ENCODE results near the gene TTYH2.

The TTYH2 gene

DNA sequence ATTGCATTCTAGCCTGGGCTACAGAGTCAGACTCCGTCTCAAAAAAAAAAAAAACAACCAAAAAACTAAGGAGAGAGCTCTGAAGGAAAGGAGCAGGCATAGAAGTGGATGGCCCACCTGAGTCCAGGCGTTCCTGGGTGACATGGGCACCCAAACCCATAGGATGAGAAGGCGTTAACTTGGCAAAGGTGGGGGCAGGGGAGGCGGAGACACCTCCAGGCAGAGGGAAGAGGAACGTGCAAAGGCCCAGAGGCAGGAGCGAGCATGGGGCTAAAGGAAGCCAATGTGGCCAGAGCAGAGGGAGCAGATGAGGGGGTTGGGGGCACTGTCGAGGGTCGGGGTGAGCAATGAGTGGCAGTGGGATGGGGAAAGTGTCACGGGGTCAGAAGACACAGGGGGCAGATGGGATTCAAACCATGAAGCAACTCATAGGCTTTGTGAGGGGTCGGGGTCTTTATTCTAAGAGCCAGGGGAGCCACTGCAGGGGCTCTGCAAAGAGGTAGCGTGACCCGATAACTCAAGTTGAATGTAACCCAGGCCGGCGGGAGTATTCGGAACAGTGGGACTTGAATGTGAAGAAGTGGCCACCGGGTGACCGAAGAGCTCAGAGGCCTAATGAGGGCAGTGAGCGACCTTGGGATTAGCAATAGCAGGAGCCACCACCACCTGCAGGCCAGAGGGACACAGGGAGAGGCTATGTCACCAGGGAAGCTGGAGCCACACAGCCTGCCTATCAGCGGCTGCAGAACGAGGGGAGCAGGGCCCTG lies 11.8 kb downstream of the TTYH2 start:
- in situ Hi-C loops (cut with HindIII; ENCODE audit: low sequenced_read_pairs), result no loop called here

DNA sequence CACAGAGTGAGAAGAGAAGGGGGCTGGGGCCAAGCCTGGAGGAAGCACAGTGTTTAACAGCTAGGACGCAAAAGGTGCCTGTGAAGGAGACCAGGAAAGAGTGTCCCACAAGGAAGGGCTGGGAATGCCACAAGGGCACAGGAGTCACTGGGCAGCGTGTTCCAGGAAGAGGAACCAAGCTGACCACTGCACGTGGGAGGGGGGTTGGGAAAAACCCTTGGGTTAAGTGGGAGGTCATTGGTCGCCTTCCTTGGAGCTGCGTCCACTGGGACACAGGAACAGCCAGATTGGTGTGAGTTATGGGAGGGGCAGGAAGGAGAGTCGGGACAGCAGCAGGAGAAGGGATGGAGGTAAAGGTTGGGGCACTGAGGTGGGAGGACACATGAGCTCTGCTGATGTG lies 12.9 kb downstream of the TTYH2 start:
- TF ChIP-seq, protein P1, sequence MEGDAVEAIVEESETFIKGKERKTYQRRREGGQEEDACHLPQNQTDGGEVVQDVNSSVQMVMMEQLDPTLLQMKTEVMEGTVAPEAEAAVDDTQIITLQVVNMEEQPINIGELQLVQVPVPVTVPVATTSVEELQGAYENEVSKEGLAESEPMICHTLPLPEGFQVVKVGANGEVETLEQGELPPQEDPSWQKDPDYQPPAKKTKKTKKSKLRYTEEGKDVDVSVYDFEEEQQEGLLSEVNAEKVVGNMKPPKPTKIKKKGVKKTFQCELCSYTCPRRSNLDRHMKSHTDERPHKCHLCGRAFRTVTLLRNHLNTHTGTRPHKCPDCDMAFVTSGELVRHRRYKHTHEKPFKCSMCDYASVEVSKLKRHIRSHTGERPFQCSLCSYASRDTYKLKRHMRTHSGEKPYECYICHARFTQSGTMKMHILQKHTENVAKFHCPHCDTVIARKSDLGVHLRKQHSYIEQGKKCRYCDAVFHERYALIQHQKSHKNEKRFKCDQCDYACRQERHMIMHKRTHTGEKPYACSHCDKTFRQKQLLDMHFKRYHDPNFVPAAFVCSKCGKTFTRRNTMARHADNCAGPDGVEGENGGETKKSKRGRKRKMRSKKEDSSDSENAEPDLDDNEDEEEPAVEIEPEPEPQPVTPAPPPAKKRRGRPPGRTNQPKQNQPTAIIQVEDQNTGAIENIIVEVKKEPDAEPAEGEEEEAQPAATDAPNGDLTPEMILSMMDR (IDR thresholded peaks at IDR 0.05; ENCODE audit: low read depth, low read length, missing control alignments), result no peak
- H3K4me3 ChIP-seq (ENCODE audit: low read depth, low read length), result no peak overlapping the region
- DNase-seq (ENCODE audit: low read depth), result no peak
- in situ Hi-C loops (cut with HindIII; ENCODE audit: low sequenced_read_pairs), result no loop called here

More for the DNA sequence above, 11.8 kb downstream of the TTYH2 start:
- TF ChIP-seq, protein P1 (IDR thresholded peaks at IDR 0.05; ENCODE audit: low read depth, low read length, missing control alignments), result no peak
- H3K4me3 ChIP-seq (ENCODE audit: low read depth, low read length), result no peak overlapping the region
- no peak for DNase-seq (ENCODE audit: low read depth)

DNA sequence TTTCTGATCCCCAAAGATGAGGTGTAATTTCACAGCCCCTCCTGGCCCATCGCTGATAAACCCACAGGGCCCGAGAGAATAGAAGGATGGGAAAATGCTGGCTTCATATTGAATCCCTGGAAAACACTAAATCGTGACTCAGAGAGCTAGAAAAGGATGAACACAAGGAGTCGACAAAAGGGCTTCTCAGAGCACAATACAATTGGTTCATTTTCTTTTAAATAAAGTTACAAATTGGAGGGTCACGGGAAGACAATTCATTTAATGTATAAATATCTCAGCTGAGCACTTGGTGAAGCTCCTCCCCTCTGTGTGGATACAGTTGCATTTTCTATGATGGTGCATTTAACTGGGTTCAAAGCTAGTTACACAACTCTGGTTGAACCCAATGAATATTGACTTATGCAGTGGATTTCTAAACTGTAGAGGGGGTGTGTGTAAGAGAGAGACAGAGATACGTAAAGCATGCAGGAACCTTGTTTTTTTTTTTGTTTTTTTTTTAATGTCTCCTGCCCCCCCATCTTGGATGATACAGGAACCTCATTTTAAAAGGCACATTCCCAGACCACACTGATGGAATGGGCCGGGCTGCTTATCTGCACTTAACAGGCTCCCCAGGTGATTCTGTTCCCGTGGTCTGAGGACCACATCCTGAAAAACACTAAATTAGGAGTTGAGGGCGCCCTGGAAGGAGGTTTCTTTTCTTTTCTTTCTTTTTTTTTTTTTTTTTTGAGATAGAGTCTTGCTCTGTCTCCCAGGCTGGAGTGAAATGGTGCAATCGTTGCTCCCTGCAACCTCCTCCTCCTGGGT lies 14.1 kb downstream of the TTYH2 start:
- TF ChIP-seq, protein P1 (IDR thresholded peaks at IDR 0.05; ENCODE audit: low read depth, low read length, missing control alignments), result no peak
- in situ Hi-C loops (cut with HindIII; ENCODE audit: low sequenced_read_pairs), result no loop called here
- DNase-seq (ENCODE audit: low read depth), result no peak
- H3K4me3 ChIP-seq (ENCODE audit: low read depth, low read length), result no peak overlapping the region

DNA sequence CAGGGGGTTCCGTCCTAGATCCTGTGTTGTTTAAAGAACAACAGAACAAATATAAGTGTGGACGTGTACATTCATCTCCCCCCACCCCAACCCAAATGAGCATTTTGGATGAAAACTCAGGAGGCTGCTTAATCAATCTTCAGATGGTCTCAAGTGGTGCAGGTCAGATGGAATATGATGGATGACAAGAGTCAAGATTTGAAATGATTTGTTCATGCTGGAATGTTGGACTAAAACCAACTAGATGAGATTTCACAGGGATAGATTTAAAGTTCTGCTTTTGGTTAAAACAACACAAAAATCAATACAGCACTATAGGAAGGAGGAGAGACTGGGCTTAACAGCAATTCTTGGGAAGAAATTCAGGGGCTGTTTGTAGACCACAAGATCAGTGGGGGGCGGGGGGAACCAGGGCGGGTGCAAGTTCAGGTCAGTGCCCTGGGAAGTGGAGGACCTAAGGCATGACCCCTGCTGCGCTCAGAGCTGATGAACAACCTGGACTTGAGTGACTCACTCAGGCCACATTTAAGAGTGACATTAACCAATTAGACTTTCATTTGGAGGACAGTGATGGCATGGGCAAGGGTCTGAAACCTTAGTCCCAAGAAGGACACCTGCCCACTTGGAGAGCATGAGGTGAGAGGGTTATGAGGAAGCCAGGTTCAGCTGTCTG lies 15.1 kb downstream of the TTYH2 start:
- in situ Hi-C loops (cut with HindIII; ENCODE audit: low sequenced_read_pairs), result no loop called here

DNA sequence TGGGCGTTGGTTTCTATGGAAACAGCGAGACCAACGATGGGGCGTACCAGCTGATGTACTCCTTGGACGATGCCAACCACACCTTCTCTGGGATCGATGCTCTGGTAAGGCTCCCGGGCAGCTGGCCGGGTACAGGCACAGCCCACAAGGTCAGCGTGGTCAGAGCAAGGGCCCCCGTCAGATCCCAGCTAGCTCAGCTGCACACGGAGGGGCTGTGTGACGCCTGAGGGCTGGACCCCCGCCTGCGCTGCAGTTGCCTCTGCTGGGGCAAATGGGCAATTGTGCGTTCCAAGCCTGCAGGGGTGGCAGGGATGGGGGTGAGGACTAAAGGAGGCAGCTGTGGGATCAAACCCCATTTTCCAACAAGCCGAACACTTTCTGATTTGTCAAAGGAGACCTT lies 17.5 kb downstream of the TTYH2 start:
- no peak for DNase-seq (ENCODE audit: low read depth)
- in situ Hi-C loops (cut with HindIII; ENCODE audit: low sequenced_read_pairs), result no loop called here
- TF ChIP-seq, protein P1 (IDR thresholded peaks at IDR 0.05; ENCODE audit: low read depth, low read length, missing control alignments), result no peak

More for the DNA sequence above, 15.1 kb downstream of the TTYH2 start:
- DNase-seq (ENCODE audit: low read depth), result no peak
- TF ChIP-seq, protein P1 (IDR thresholded peaks at IDR 0.05; ENCODE audit: low read depth, low read length, missing control alignments), result no peak
- no peak overlapping the region for H3K4me3 ChIP-seq (ENCODE audit: low read depth, low read length)

More for the DNA sequence above, 17.5 kb downstream of the TTYH2 start:
- H3K4me3 ChIP-seq (ENCODE audit: low read depth, low read length), result no peak overlapping the region
